ENCODE data around the gene YEATS2. TPM values are rescaled to one million over a fixed set of nuclear protein-coding genes. Genes with fewer than 3 reads are reported as not detected.

Gene YEATS2
- total and polyA plus RNA-seq, 7 donors = 1.8 to 8.9 (median 4.6) TPM

GRCh38 chr3:183754052-183754451 is 56.5 kb downstream of the YEATS2 start:
- intact Hi-C loops (cut with DNase I) = no loop called here
- Histone ChIP-seq H3K27me3 (ENCODE audit: insufficient read depth in 3 of 3, low read length in 2 of 3) (no peaks in the 10 kb centered on the region), H3K27ac (no peak overlapping the region), H3K36me3 (ENCODE audit: insufficient read depth in 1 of 2, low read depth in 1 of 2) (peaks cover 4 to 75% of the 10 kb centered on the region in 2 donors), H3K9me3 (no peaks in the 10 kb centered on the region), H3K4me1 (no peaks in the 10 kb centered on the region), H3K4me3 (no peak overlapping the region)
- ATAC-seq = no peak
- DNase-seq = no peak
- WGBS, 3 donors = 89 to 95% (median 90%) methylated on average over 5 of the region's 5 CpGs
- no peak for TF ChIP-seq CTCF (IDR thresholded peaks at IDR 0.05)

- ATAC-seq (peak in 3 of 4 donors; percentile 46 to 65 (median 60)), DNase-seq (no peak)
- no peak overlapping the region for H3K27ac ChIP-seq
- WGBS, 3 donors = 83 to 97% (median 93%) methylated on average over 6 of the region's 6 CpGs
- peaks cover 10 to 49% of the 10 kb centered on the region in 2 donors for H3K36me3 ChIP-seq (ENCODE audit: insufficient read depth in 1 of 2, low read depth in 1 of 2)
- peaks cover 4% of the 10 kb centered on the region for H3K4me1 ChIP-seq
- H3K27me3 ChIP-seq (ENCODE audit: insufficient read depth in 3 of 3, low read length in 2 of 3) = no peaks in the 10 kb centered on the region
- H3K9me3 ChIP-seq = no peaks in the 10 kb centered on the region
- no peak overlapping the region for H3K4me3 ChIP-seq
- TF ChIP-seq CTCF (IDR thresholded peaks at IDR 0.05) = no peak
- intact Hi-C loops (cut with DNase I) = loop anchor here in 1 of 2 donors (10.0 kb wide), 1 partner anchor 258 kb away; no protein-coding TSS in a partner anchor
Measured at GRCh38 chr3:183762304-183762703, 64.7 kb downstream of the YEATS2 start.

GRCh38 chr3:183764847-183765731 is 67.5 kb downstream of the YEATS2 start:
- no peak for TF ChIP-seq CTCF (IDR thresholded peaks at IDR 0.05)
- peaks cover 4% of the 10 kb centered on the region for H3K4me1 ChIP-seq
- DNase-seq = no peak
- no peaks in the 10 kb centered on the region for H3K9me3 ChIP-seq
- ATAC-seq = peak in 2 of 4 donors; percentile 33 to 46
- H3K27ac ChIP-seq = no peak overlapping the region
- no peak overlapping the region for H3K4me3 ChIP-seq
- intact Hi-C loops (cut with DNase I) = loop anchor here (2.0 to 10.0 kb wide), 4 partner anchors 260 to 643 kb away; no protein-coding TSS in a partner anchor
- H3K27me3 ChIP-seq (ENCODE audit: insufficient read depth in 3 of 3, low read length in 2 of 3) = no peaks in the 10 kb centered on the region
- H3K36me3 ChIP-seq (ENCODE audit: insufficient read depth in 1 of 2, low read depth in 1 of 2) = peaks cover 6 to 39% of the 10 kb centered on the region in 2 donors
- WGBS, 3 donors = 71 to 85% (median 80%) methylated on average over 7 of the region's 7 CpGs

GRCh38 chr3:183766107-183766506 is 68.5 kb downstream of the YEATS2 start:
- Histone ChIP-seq H3K4me1 (peaks cover 4% of the 10 kb centered on the region), H3K27me3 (ENCODE audit: insufficient read depth in 3 of 3, low read length in 2 of 3) (no peaks in the 10 kb centered on the region), H3K9me3 (no peaks in the 10 kb centered on the region), H3K36me3 (ENCODE audit: insufficient read depth in 1 of 2, low read depth in 1 of 2) (peaks cover 6 to 30% of the 10 kb centered on the region in 2 donors), H3K4me3 (no peak overlapping the region), H3K27ac (no peak overlapping the region)
- intact Hi-C loops (cut with DNase I) = loop anchor here (2.0 to 10.0 kb wide), 5 partner anchors 261 to 644 kb away; no protein-coding TSS in a partner anchor
- ATAC-seq = no peak
- no peak for TF ChIP-seq CTCF (IDR thresholded peaks at IDR 0.05)
- DNase-seq = no peak
